Astrocyte of the spinal cord (primary cell): ENCODE results near the gene RPS6KC1.
"Not testable (repeated sequence)": the region's sequence is repeated elsewhere in the genome, so short reads cannot be mapped to it uniquely, and the experiment has no call there.

ENCODE experiments used
- DNase-seq: peaks from one replicate; pipeline ENCODE4 v3.0.0; 2011; ENCODE audit warnings: low read depth, low spot score
- H3K4me3 ChIP-seq: 2 replicates; pipeline ENCODE4 v1.5.1; 2011; ENCODE audit warnings: low read depth, mild to moderate bottlenecking, low read length, moderate library complexity
- CTCF ChIP-seq: IDR thresholded peaks from 2 replicates; pipeline ENCODE4 v1.5.1; 2012; ENCODE audit warnings: low read depth, mild to moderate bottlenecking, low read length, inconsistent platforms
- in situ Hi-C: cut with HindIII; loops from 2 replicates; pipeline ENCODE4 v1.10.0; 2017; ENCODE audit warnings: low sequenced_read_pairs

Gene RPS6KC1

GRCh38 chr1:213089924-213090677, 39.1 kb downstream of the RPS6KC1 start:
- no peak for DNase-seq
- no peak overlapping the region for H3K4me3 ChIP-seq
- no peak for TF ChIP-seq CTCF
- in situ Hi-C loops = no loop called here

DNA sequence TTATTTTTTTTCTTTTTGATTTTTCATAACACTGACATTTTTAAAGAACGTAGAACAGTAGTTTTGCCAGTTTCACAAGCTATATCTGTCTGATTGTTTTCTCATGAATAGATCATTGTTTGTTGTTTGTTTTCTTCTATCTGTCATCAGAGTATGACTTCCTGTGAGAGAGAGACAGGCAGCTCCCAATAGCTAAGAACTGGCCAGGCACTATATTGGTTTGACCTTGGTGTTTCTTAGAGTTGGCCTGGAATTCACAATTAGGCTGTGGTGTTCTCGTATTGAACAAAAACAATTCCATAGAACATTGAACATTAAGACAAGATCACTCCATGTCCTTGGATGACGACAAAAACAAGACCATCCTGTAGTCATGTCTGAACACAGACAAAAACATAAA, 43.4 kb downstream of the RPS6KC1 start:
- H3K4me3 ChIP-seq = no peak overlapping the region
- no peak for TF ChIP-seq CTCF
- in situ Hi-C loops = no loop called here
- DNase-seq = no peak

GRCh38 chr1:213095467-213095866, 44.4 kb downstream of the RPS6KC1 start:
- DNase-seq = no peak
- in situ Hi-C loops = no loop called here
- no peak for TF ChIP-seq CTCF
- no peak overlapping the region for H3K4me3 ChIP-seq

- TF ChIP-seq CTCF = no peak
- no peak for DNase-seq
- H3K4me3 ChIP-seq = no peak overlapping the region
- in situ Hi-C loops = no loop called here
Observed at GRCh38 chr1:213099682-213100399, 48.8 kb downstream of the RPS6KC1 start.

DNA sequence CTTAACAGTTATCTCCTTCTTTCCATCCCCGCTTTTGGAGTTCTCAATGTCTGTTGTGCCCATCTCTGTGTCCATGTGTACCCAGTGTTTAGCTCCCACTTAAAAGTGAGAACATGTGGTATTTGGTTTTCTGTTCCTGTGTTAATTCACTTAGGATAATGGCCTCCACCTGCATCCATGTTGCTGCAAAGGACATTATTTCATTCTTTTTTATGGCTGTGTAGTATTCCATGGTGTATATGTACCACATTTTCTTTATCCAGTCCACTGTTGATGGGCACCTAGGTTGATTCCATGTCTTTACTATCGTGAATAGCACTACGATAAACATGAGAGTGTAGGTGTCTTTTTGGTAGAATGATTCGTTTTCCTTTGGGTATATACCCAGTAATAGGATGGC, 49.5 kb downstream of the RPS6KC1 start:
- H3K4me3 ChIP-seq, DNase-seq, in situ Hi-C loops: not testable (repeated sequence)

GRCh38 chr1:213103377-213104306, 52.6 kb downstream of the RPS6KC1 start:
- no peak for TF ChIP-seq CTCF
- in situ Hi-C loops = no loop called here
- no peak overlapping the region for H3K4me3 ChIP-seq
- no peak for DNase-seq
